Gastrocnemius medialis (tissue), 4 donors: ENCODE data around the gene AMIGO1. TPM values are rescaled to one million over a fixed set of nuclear protein-coding genes. Genes with fewer than 3 reads are reported as not detected.

Experiments
- ATAC-seq, 2 donors: fragments of 150-250 bp; one replicate each; pipeline ENCODE4 v1.9.1; 2016
- DNase-seq, 2 donors: peaks; one replicate each; pipeline ENCODE4 v3.0.0-alpha.2; 2019
- H3K27ac ChIP-seq, 4 donors: fragments of 200-600 bp; sonication (generic); 1 replicate in 1 of 4; 2 replicates in 3 of 4; pipeline ENCODE4 v1.5.1; 2016 to 2018; ENCODE audit warnings: mild to moderate bottlenecking in 2 of 4, moderate library complexity in 1 of 4
- H3K27me3 ChIP-seq, 3 donors: fragments of 200-600 bp; sonication (generic) in 2 of 3; 1 replicate in 1 of 3; 2 replicates in 2 of 3; pipeline versions ENCODE4 v1.5.1 to v1.6.0; 2016 to 2019; ENCODE audit warnings: mild to moderate bottlenecking in 1 of 3, moderate library complexity in 1 of 3
- H3K36me3 ChIP-seq, 2 donors: fragments of 200-600 bp; sonication (generic) in 1 of 2; one replicate each; pipeline ENCODE4 v1.5.1; 2017 to 2018
- H3K4me1 ChIP-seq, 2 donors: fragments of 200-600 bp; sonication (generic) in 1 of 2; one replicate each; pipeline ENCODE4 v1.5.1; 2016 to 2017; ENCODE audit warnings: mild to moderate bottlenecking in 2 of 2
- H3K4me3 ChIP-seq, 4 donors: fragments of 200-600 bp; sonication (generic) in 3 of 4; 1 replicate in 1 of 4; 2 replicates in 3 of 4; pipeline ENCODE4 v1.5.1; 2016 to 2019; ENCODE audit warnings: mild to moderate bottlenecking in 2 of 4
- H3K9me3 ChIP-seq, 3 donors: fragments of 200-600 bp; sonication (generic) in 2 of 3; 1 replicate in 1 of 3; 2 replicates in 2 of 3; pipeline ENCODE4 v1.5.1; 2016 to 2019
- CTCF ChIP-seq, 5 experiments: fragments of 450-650 bp in 3 of 5; fragments of 200-600 bp in 2 of 5; sonication (generic) in 2 of 5; IDR thresholded peaks in 4 of 5; conservative IDR thresholded peaks in 1 of 5; 1 replicate in 4 of 5; 2 replicates in 1 of 5; pipeline ENCODE4 v1.5.1; 2016 to 2019; ENCODE audit warnings: antibody characterized with exemption in 5 of 5, mild to moderate bottlenecking in 3 of 5, moderate library complexity in 3 of 5
- POLR2A ChIP-seq, 2 donors: fragments of 450-650 bp; IDR thresholded peaks; one replicate each; pipeline ENCODE4 v1.6.1; 2017; ENCODE audit warnings: antibody characterized with exemption in 2 of 2, mild to moderate bottlenecking in 2 of 2, moderate library complexity in 2 of 2
- in situ Hi-C, 4 donors: fragments of 200-750 bp; cut with MboI; loops; one replicate each; pipeline versions ENCODE4 v1.15.0 to v1.8.0; 2017; ENCODE audit warnings: low sequenced_read_pairs in 4 of 4
- intact Hi-C: fragments of 100-400 bp; cut with DNase I; formaldehyde crosslinking; loops from one replicate; pipeline ENCODE4 v1.15.1; 2023; ENCODE audit warnings: low total_unique reads
- total RNA-seq, 4 donors: library from RNA; depleted of rRNA; stranded (reverse); fragments of >200 nt; gene quantifications; one replicate each; pipeline versions ENCODE4 v1.1.0 to v1.2.3, GENCODE V29; 2016

AMIGO1 gene
- total RNA-seq, 4 donors from 2014 or later = 8.6 to 20.9 (median 15.1) TPM

GRCh38 chr1:109521002-109521951, 11.8 kb upstream of the AMIGO1 start:
- in situ Hi-C loops (no loop called here), intact Hi-C loops (no loop called here)
- Histone ChIP-seq H3K36me3 (no peaks in the 10 kb centered on the region), H3K27ac (no peak overlapping the region), H3K9me3 (no peaks in the 10 kb centered on the region), H3K27me3 (no peaks in the 10 kb centered on the region), H3K4me3 (no peak overlapping the region), H3K4me1 (no peaks in the 10 kb centered on the region)
- DNase-seq (no peak), ATAC-seq (no peak)
- no peak for TF ChIP-seq CTCF (IDR thresholded peaks at IDR 0.05 in 4 of 5, conservative IDR thresholded peaks at IDR 0.05 in 1 of 5)
- TF ChIP-seq POLR2A (IDR thresholded peaks at IDR 0.05) = no peak

GRCh38 chr1:109517337-109517736, 7.8 kb upstream of the AMIGO1 start:
- ATAC-seq = no peak
- DNase-seq = no peak
- H3K27ac ChIP-seq = no peak overlapping the region
- intact Hi-C loops (no loop called here), in situ Hi-C loops (no loop called here)
- H3K4me1 ChIP-seq = no peaks in the 10 kb centered on the region
- H3K36me3 ChIP-seq = no peaks in the 10 kb centered on the region
- no peaks in the 10 kb centered on the region for H3K27me3 ChIP-seq
- H3K4me3 ChIP-seq = no peak overlapping the region
- no peaks in the 10 kb centered on the region for H3K9me3 ChIP-seq
- no peak for TF ChIP-seq POLR2A (IDR thresholded peaks at IDR 0.05)
- no peak for TF ChIP-seq CTCF (IDR thresholded peaks at IDR 0.05 in 4 of 5, conservative IDR thresholded peaks at IDR 0.05 in 1 of 5)

GRCh38 chr1:109516872-109517271, 7.3 kb upstream of the AMIGO1 start:
- no peak for ATAC-seq
- no peaks in the 10 kb centered on the region for H3K4me1 ChIP-seq
- H3K4me3 ChIP-seq = no peak overlapping the region
- TF ChIP-seq POLR2A (IDR thresholded peaks at IDR 0.05) = no peak
- no peak for TF ChIP-seq CTCF (IDR thresholded peaks at IDR 0.05 in 4 of 5, conservative IDR thresholded peaks at IDR 0.05 in 1 of 5)
- no peaks in the 10 kb centered on the region for H3K9me3 ChIP-seq
- in situ Hi-C loops (no loop called here), intact Hi-C loops (no loop called here)
- no peak overlapping the region for H3K27ac ChIP-seq
- H3K27me3 ChIP-seq = no peaks in the 10 kb centered on the region
- H3K36me3 ChIP-seq = no peaks in the 10 kb centered on the region
- no peak for DNase-seq

- DNase-seq (no peak), ATAC-seq (no peak)
- Histone ChIP-seq H3K27me3 (no peaks in the 10 kb centered on the region), H3K4me1 (peaks cover 4 to 7% of the 10 kb centered on the region in 2 donors), H3K4me3 (no peak overlapping the region), H3K27ac (no peak overlapping the region), H3K9me3 (no peaks in the 10 kb centered on the region), H3K36me3 (no peaks in the 10 kb centered on the region)
- TF ChIP-seq POLR2A (IDR thresholded peaks at IDR 0.05) (no peak), CTCF (IDR thresholded peaks at IDR 0.05 in 4 of 5, conservative IDR thresholded peaks at IDR 0.05 in 1 of 5) (no peak)
- intact Hi-C loops (no loop called here), in situ Hi-C loops (no loop called here)
Measured at GRCh38 chr1:109514846-109515245, 5.3 kb upstream of the AMIGO1 start.
